ENCODE measurements around the gene PIH1D2. TPM values are rescaled to one million over a fixed set of nuclear protein-coding genes. Genes with fewer than 3 reads are reported as not detected.

Gene PIH1D2
- total and polyA plus RNA-seq, 9 of the 15 experiments (the other 6 are each of a cell fraction or from before 2014, with no cell fraction given) = 1.5 to 5.4 (median 3.0) TPM

- TF ChIP-seq REST (IDR thresholded peaks at IDR 0.05; ENCODE audit: borderline replicate concordance) (no peak), REST (CRISPR knock-in tag; IDR thresholded peaks at IDR 0.05; ENCODE audit: low read depth) (0 out of 2 replicates have a peak, but pooled peaks have one; percentile 45), MYNN (IDR thresholded peaks at IDR 0.05) (peak; percentile 15; the same call in 1 of the 2 replicates), MYNN (CRISPR knock-in tag; IDR thresholded peaks at IDR 0.05) (no peak), BACH1 (tag; IDR thresholded peaks at IDR 0.05) (no peak), CREM (IDR thresholded peaks at IDR 0.05; ENCODE audit: low read depth) (no peak; the same call in none of the 2 replicates), STAT5A (IDR thresholded peaks at IDR 0.05; ENCODE audit: borderline replicate concordance, low read length) (no peak; the same call in 1 of the 2 replicates), ZKSCAN1 (IDR thresholded peaks at IDR 0.05; ENCODE audit: low read depth, low read length) (peak; percentile 28; the same call in 1 of the 2 replicates), NR2F6 (CRISPR knock-in tag; IDR thresholded peaks at IDR 0.05) (0 out of 2 replicates have a peak, but pooled peaks have one; percentile 31), ZNF316 (IDR thresholded peaks at IDR 0.05) (peak; percentile 46; the same call in 1 of the 2 replicates), OTX1 (CRISPR knock-in tag; IDR thresholded peaks at IDR 0.05) (peak; percentile 88), CREBBP (IDR thresholded peaks at IDR 0.05; ENCODE audit: low read depth, low read length) (no peak), ZNF512 (tag; IDR thresholded peaks at IDR 0.05) (no peak), NR3C1 (CRISPR knock-in tag; IDR thresholded peaks at IDR 0.05) (no peak), RNF219 (CRISPR knock-in tag; IDR thresholded peaks at IDR 0.05) (no peak), ZNF431 (CRISPR knock-in tag; IDR thresholded peaks at IDR 0.05) (peak; percentile 75; the same call in 1 of the 2 replicates)
Measured at GRCh38 chr11:112024773-112025678, 48.8 kb downstream of the PIH1D2 start, which contains the start of gene DLAT (continued).
